CD4-positive, alpha-beta T cell (primary cell): ENCODE measurements around the gene SRPRB. TPM values are rescaled to one million over a fixed set of nuclear protein-coding genes. Genes with fewer than 3 reads are reported as not detected.

Source experiments
- ATAC-seq: fragments of 200-7000 bp; cut with Tn5 transposase; one replicate; pipeline ENCODE4 v1.10.0; 2022; ENCODE audit warnings: mild to moderate bottlenecking; ENCODE audit not compliant: poor library complexity
- CTCF ChIA-PET: fragments of 350-600 bp; sonication (Branson Sonifier 250); formaldehyde crosslinking; loops from one replicate; lab custom pipeline; 2021; ENCODE audit warnings: antibody characterized with exemption, inconsistent platforms; lab: Charles Lee
- POLR2A ChIA-PET: fragments of 350-600 bp; sonication (Branson Sonifier 250); formaldehyde crosslinking; loops from one replicate; lab custom pipeline; 2021; ENCODE audit warnings: antibody characterized with exemption, inconsistent platforms; lab: Charles Lee
- DNase-seq, 14 experiments: peaks; one replicate each; pipeline ENCODE4 v3.0.0-alpha.2; 2013 to 2020; ENCODE audit warnings: mixed read lengths in 2 of 14
- H3K27ac ChIP-seq, 2 donors: one replicate each; pipeline versions ENCODE4 v1.5.1 to v1.7.0; 2013; ENCODE audit warnings: low read length in 2 of 2, low read depth in 1 of 2, mild to moderate bottlenecking in 1 of 2
- H3K27me3 ChIP-seq, 2 experiments: 1 replicate in 1 of 2; 2 replicates in 1 of 2; pipeline versions ENCODE4 v1.6.1 to v1.7.0; 2013; ENCODE audit warnings: low read length in 2 of 2, control low read depth in 1 of 2, mild to moderate bottlenecking in 1 of 2, moderate library complexity in 1 of 2; ENCODE audit not compliant: insufficient read depth in 2 of 2, control insufficient read depth in 1 of 2
- H3K36me3 ChIP-seq: one replicate; pipeline ENCODE4 v1.6.1; 2013; ENCODE audit warnings: low read length, control low read depth; ENCODE audit not compliant: insufficient read depth
- H3K4me1 ChIP-seq: one replicate; pipeline ENCODE4 v1.6.1; 2013; ENCODE audit warnings: low read length, control low read depth; ENCODE audit not compliant: insufficient read depth
- H3K4me3 ChIP-seq: one replicate; pipeline ENCODE4 v1.5.1; 2013; ENCODE audit warnings: mild to moderate bottlenecking, low read length, moderate library complexity
- H3K9me3 ChIP-seq, 2 experiments: 1 replicate in 1 of 2; 2 replicates in 1 of 2; pipeline versions ENCODE4 v1.6.1 to v1.7.0; 2013; ENCODE audit warnings: low read length in 2 of 2, mild to moderate bottlenecking in 2 of 2, control low read depth in 1 of 2, moderate library complexity in 1 of 2; ENCODE audit not compliant: control insufficient read depth in 1 of 2, insufficient read depth in 1 of 2
- H3K27ac Mint-ChIP-seq: one replicate; pipeline ENCODE4 v1.8.0; 2020; ENCODE audit warnings: mixed read lengths
- H3K27me3 Mint-ChIP-seq: one replicate; pipeline ENCODE4 v1.8.0; 2021; ENCODE audit warnings: mixed read lengths
- H3K36me3 Mint-ChIP-seq: one replicate; pipeline ENCODE4 v1.8.0; 2021; ENCODE audit warnings: low read depth, mixed read lengths
- H3K4me1 Mint-ChIP-seq: one replicate; pipeline ENCODE4 v1.8.0; 2021; ENCODE audit warnings: low read depth, mixed read lengths
- H3K4me3 Mint-ChIP-seq: one replicate; pipeline ENCODE4 v1.8.0; 2020; ENCODE audit warnings: mild to moderate bottlenecking, mixed read lengths
- H3K9me3 Mint-ChIP-seq: one replicate; pipeline ENCODE4 v1.8.0; 2020; ENCODE audit warnings: mixed read lengths
- CTCF ChIP-seq: fragments of 200-600 bp; IDR thresholded peaks from one replicate; pipeline ENCODE4 v1.8.0; 2022; ENCODE audit warnings: antibody characterized with exemption, mild to moderate bottlenecking
- intact Hi-C, 2 experiments: fragments of 100-400 bp; cut with DNase I in 1 of 2; cut with micrococcal nuclease in 1 of 2; formaldehyde crosslinking; loops; one replicate each; pipeline versions ENCODE4 v1.15.1 to v1.9.0; 2023 to 2025; cut with DNase I, micrococcal nuclease
- total RNA-seq, 174 experiments: library from RNA in 2 of 174; stranded (reverse) in 2 of 174; gene quantifications; one replicate each; pipeline ENCODE4 v1.2.3 and lab custom pipeline; 2021 to 2026

The SRPRB gene
- total RNA-seq, 2 experiments from 2014 or later, result 19.1 to 19.9 TPM

- Histone ChIP-seq H3K4me3 (no peak overlapping the region), H3K27me3 (no peaks in the 10 kb centered on the region), H3K27ac (no peak overlapping the region), H3K36me3 (no peaks in the 10 kb centered on the region), H3K4me1 (no peaks in the 10 kb centered on the region), H3K9me3 (no peaks in the 10 kb centered on the region)
- ChIA-PET POLR2A (no interaction called here), CTCF (no interaction called here)
- Mint-ChIP-seq H3K9me3 (no peaks in the 10 kb centered on the region), H3K27ac (no peak overlapping the region), H3K27me3 (no peaks in the 10 kb centered on the region), H3K4me1 (no peaks in the 10 kb centered on the region), H3K36me3 (peaks cover 17% of the 10 kb centered on the region), H3K4me3 (no peak overlapping the region)
- intact Hi-C loops, result no loop called here
- DNase-seq, result no peak
- no peak for TF ChIP-seq CTCF
- no peak for ATAC-seq
Measured at GRCh38 chr3:133830071-133830470, 24.5 kb downstream of the SRPRB start.

- CTCF ChIA-PET, result interaction anchor here (0.6 kb wide), 1 partner anchor 32 kb away, joined by 4 read pairs; no protein-coding TSS in a partner anchor
- no peak for TF ChIP-seq CTCF
Measured at GRCh38 chr3:133831966-133832801, 26.6 kb downstream of the SRPRB start.

GRCh38 chr3:133832802-133833144 is 27.2 kb downstream of the SRPRB start:
- Histone ChIP-seq H3K4me3 (no peak overlapping the region), H3K36me3 (no peaks in the 10 kb centered on the region), H3K4me1 (no peaks in the 10 kb centered on the region), H3K27ac (no peak overlapping the region), H3K9me3 (no peaks in the 10 kb centered on the region), H3K27me3 (no peaks in the 10 kb centered on the region)
- Mint-ChIP-seq H3K4me1 (no peaks in the 10 kb centered on the region), H3K27ac (no peak overlapping the region), H3K9me3 (no peaks in the 10 kb centered on the region), H3K4me3 (no peak overlapping the region), H3K36me3 (no peaks in the 10 kb centered on the region), H3K27me3 (no peaks in the 10 kb centered on the region)
- POLR2A ChIA-PET, result no interaction called here
- DNase-seq (no peak), ATAC-seq (no peak)
- no peak for TF ChIP-seq CTCF
- CTCF ChIA-PET, result no interaction called here
- intact Hi-C loops, result no loop called here

More at GRCh38 chr3:133831966-133832801, 26.6 kb downstream of the SRPRB start:
- DNase-seq (no peak), ATAC-seq (no peak)
- Mint-ChIP-seq H3K9me3 (no peaks in the 10 kb centered on the region), H3K36me3 (no peaks in the 10 kb centered on the region), H3K4me1 (no peaks in the 10 kb centered on the region), H3K4me3 (no peak overlapping the region), H3K27ac (no peak overlapping the region), H3K27me3 (no peaks in the 10 kb centered on the region)
- POLR2A ChIA-PET, result no interaction called here
- H3K36me3 ChIP-seq, result no peaks in the 10 kb centered on the region
- no peaks in the 10 kb centered on the region for H3K27me3 ChIP-seq
- no peak overlapping the region for H3K27ac ChIP-seq
- intact Hi-C loops, result no loop called here
- no peaks in the 10 kb centered on the region for H3K9me3 ChIP-seq
- no peaks in the 10 kb centered on the region for H3K4me1 ChIP-seq
- no peak overlapping the region for H3K4me3 ChIP-seq
